SW 1271 (cell line): ENCODE measurements around the gene TAB2.

Experiments
- DNase-seq, 2 experiments: peaks; one replicate each; lab custom pipeline; 2025; lab: John Stamatoyannopoulos, UW

The TAB2 gene

GRCh38 chr6:149372062-149372461, 54.5 kb downstream of the TAB2 start:
- no peak for DNase-seq

GRCh38 chr6:149373511-149373910, 56.0 kb downstream of the TAB2 start:
- DNase-seq: no peak

- no peak for DNase-seq
These were observed 62.5 kb downstream of the TAB2 start for GRCh38 chr6:149379977-149380376.

- DNase-seq: no peak
These were observed 63.0 kb downstream of the TAB2 start for GRCh38 chr6:149380523-149380922.

- DNase-seq: no peak
These were observed 65.9 kb downstream of the TAB2 start for GRCh38 chr6:149383371-149383770.

- no peak for DNase-seq
These were observed 67.0 kb downstream of the TAB2 start for GRCh38 chr6:149384464-149384863.

- DNase-seq: no peak
These were observed 68.6 kb downstream of the TAB2 start for GRCh38 chr6:149385998-149386646.

GRCh38 chr6:149387779-149388512, 70.4 kb downstream of the TAB2 start:
- DNase-seq: no peak

GRCh38 chr6:149389509-149390297, 72.2 kb downstream of the TAB2 start:
- DNase-seq: no peak

GRCh38 chr6:149392093-149392492, 74.6 kb downstream of the TAB2 start:
- no peak for DNase-seq

- DNase-seq: no peak
These were observed 75.0 kb downstream of the TAB2 start for GRCh38 chr6:149392535-149392934.

- DNase-seq: no peak
These were observed 75.6 kb downstream of the TAB2 start for GRCh38 chr6:149393002-149393679.

GRCh38 chr6:149395185-149395584, 77.7 kb downstream of the TAB2 start:
- DNase-seq: no peak

- DNase-seq: no peak
These were observed 79.9 kb downstream of the TAB2 start for GRCh38 chr6:149397384-149397783.

GRCh38 chr6:149400050-149400449, 82.5 kb downstream of the TAB2 start, which contains the start of gene SUMO4:
Gene SUMO4 (plus strand): TSS chr6:149400262. CDS start chr6:149400392, 130 bp downstream.
- no peak for DNase-seq

GRCh38 chr6:149403534-149403933, 86.0 kb downstream of the TAB2 start:
- no peak for DNase-seq

GRCh38 chr6:149405823-149406765, 88.6 kb downstream of the TAB2 start:
- no peak for DNase-seq

- DNase-seq: no peak
These were observed 92.1 kb downstream of the TAB2 start for GRCh38 chr6:149409617-149410016.

GRCh38 chr6:149410557-149410956, 93.0 kb downstream of the TAB2 start:
- no peak for DNase-seq

GRCh38 chr6:149414009-149414408, 96.5 kb downstream of the TAB2 start:
- DNase-seq: no peak

GRCh38 chr6:149414821-149415220, 97.3 kb downstream of the TAB2 start:
- no peak for DNase-seq
